ENCODE results near the gene CFAP251.
"Not testable (repeated sequence)": the region's sequence is repeated elsewhere in the genome, so short reads cannot be mapped to it uniquely, and the experiment has no call there.

CFAP251 gene

DNA sequence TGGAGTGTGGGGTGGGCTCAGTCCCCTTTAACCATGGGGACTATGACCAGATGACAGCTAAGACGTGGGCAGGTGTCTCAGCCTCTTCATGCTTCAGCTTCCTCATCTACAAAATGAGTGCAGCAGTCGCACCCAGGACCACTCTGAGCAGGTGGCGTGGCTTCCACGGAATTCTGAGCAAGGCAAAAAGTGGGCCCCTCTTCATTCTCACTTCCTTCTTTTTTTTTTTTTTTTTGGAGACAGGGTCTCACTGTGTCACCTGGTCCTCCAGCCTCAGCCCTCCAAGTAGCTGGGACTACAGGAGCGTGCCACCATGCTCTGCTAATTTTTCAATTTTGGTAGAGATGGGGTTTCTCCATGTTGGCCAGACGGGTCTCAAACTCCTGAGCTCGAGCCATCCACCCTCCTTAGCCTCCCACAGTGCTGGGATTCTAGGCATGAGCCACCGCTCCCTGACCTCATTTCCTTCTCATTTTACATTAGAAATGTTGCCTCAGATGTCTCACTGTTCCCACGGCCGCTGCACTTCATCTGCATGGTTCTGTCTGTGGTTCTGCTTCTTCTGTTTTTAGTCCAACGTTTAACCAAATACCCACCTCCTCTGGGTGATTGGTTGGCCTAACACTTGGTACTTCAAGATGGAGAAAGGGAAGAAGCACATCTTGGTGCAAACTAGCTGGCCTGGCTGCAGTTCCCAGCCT is 61.9 kb downstream of the CFAP251 start:
- no peak for DNase-seq (ENCODE audit: low spot score)

DNA sequence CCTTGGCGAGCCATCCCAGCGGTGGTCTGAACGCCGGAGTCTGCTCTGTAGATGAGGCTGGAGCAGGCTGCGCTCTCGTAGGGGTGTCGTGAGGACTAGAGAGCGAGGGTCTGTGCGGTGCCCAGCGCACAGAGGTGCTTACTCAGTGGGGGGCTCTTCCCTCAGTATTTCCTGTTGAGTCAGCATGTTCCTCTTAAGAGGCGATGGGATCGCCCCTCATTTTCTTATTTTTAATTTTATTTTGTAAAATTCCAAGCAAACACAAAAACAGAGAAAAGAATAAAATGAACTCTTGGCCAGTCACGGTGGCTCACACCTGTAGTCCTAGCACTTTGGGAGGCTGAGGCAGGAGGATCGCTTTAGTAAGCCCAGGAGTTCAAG is 62.5 kb downstream of the CFAP251 start:
- DNase-seq (ENCODE audit: low spot score): no peak

GRCh38 chr12:121981456-121981855 is 63.1 kb downstream of the CFAP251 start:
- DNase-seq (ENCODE audit: low spot score): no peak

DNA sequence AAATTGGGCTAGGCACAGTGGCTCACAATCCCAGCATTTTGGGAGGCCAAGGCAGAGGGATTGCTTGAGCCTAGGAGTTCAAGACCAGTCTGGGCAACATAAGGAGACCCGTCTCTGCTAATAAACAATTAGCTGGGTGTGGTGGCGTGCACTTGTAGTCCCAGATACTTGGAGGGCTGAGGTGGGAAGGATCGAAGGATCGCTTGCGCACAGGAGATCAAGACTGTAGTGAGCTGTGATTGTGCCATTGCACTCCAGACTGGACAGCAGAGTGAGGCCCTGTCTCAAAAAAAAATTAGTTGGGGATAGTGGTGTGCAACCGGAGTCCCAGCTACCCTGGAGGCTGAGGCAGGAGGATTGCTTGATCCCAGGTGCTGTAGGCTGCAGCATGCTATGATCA is 64.6 kb downstream of the CFAP251 start:
- no peak for DNase-seq (ENCODE audit: low spot score)

DNA sequence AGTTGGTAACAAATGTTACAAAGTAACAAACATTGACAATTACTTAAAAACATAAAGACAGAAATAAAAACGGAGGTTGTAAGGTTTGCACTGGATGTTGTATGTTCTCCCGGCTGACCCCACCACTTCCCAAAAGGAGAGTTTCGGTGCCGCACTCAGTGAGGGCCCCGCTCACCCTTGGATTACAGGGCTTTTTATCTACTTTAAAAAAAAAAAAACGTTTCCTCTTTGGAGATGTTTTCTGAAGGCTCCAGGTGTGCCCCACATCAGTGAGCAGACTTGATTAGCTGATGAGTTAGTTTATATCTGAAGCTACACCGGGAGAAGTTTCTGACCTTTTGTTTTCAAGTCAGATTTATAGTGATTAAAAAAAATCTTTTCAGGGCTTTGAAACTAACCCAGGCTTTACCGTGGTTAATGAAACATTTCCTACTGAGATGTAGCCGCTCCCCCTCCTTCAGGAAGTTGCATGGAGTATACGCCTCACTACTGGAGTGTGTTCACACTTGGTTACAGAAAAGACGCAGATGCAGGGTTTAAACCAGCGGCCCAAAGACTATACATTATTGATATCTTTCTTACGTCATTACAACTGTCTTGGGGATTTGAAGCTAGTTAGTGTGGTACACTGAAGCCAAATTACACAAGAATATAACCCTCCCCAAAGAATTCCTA is 65.3 kb downstream of the CFAP251 start:
- DNase-seq (ENCODE audit: low spot score): no peak

DNA sequence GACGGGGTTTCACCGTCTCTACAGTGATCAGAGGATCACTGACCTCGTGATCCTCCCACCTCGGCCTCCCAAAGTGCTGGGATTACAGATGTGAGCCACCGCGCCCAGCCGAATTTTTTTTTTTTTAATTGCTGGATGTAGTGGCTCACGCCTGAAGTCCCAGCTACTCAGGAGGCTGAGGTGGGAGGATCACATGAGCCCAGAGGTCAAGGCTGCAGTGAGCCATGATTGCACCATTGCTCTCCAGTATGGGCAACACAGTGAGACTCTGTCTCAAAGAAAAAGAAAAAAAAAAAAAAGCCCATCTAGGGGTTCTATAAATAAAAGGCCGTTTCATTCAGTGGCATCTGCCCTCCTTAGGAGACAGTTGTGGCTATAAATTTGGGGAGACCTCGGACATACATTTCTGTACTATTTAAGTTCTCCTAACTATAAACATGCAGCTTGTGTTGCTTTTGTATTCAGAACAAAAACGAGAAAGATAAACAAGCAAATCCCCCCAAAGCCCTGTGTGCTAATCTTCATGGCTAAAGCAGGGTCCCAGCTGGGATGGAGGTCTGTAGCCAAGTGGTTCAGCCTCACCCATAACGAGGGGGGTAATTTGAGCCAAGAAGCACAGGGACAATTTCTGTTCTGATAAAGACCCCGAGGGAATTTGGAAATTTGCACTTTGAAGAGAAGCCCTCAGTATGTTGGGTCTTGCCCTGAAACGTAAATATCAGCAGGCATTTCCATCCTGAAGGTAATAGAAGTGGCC is 68.3 kb downstream of the CFAP251 start:
- no peak for DNase-seq (ENCODE audit: low spot score)

GRCh38 chr12:121988519-121988918 is 70.1 kb downstream of the CFAP251 start:
- DNase-seq (ENCODE audit: low spot score): not testable (repeated sequence)

- DNase-seq (ENCODE audit: low spot score): no peak
Observed at GRCh38 chr12:121989276-121990113, 71.1 kb downstream of the CFAP251 start.

GRCh38 chr12:121990114-121990647 is 71.8 kb downstream of the CFAP251 start:
- DNase-seq (ENCODE audit: low spot score): no peak

GRCh38 chr12:121990692-121991603 is 72.6 kb downstream of the CFAP251 start:
- no peak for DNase-seq (ENCODE audit: low spot score)

GRCh38 chr12:121992059-121992879 is 73.9 kb downstream of the CFAP251 start:
- peak; percentile 62 for DNase-seq (ENCODE audit: low spot score)

DNA sequence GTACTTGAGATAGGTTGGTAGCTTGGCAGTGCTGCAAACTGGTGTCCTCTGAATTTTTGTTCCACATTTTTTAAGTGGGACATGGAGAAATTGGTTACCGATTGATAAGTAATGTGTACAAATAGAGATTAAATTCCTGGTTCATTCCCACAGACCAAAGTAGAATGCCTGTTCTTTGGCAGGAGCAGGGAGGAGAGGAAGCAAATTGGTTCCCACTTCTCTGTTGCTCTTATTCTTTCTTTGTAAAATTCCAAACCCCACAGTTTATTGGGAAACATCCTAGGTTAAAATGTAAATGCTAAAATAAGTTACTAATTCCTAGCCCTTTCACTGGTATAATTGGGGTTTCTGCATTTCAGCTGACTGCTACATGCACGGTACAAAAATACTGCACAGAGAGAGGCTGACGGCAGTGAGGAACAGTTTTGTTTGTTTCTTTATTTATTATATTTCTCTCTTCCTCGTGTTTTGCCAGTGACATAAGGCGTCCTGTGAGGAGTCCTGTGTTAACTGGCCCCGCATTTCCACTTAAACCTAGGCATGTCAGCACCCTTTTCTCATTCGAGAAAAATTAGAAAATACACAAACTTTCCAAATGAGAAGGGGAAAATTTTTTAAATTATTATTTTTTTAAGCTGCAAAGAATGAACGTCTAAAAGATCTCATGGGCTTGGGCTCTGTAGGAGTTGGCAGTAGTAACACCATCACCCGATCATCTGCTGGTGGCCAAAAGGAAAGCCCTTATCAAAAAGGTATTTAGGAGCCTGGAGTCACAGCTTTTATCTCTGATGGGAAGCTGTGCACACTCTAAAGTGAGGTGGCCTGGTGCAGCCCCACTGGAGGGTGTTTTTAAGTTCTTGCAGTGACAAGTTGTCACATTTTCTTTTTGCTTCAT is 77.9 kb downstream of the CFAP251 start:
- no peak for DNase-seq (ENCODE audit: low spot score)

DNA sequence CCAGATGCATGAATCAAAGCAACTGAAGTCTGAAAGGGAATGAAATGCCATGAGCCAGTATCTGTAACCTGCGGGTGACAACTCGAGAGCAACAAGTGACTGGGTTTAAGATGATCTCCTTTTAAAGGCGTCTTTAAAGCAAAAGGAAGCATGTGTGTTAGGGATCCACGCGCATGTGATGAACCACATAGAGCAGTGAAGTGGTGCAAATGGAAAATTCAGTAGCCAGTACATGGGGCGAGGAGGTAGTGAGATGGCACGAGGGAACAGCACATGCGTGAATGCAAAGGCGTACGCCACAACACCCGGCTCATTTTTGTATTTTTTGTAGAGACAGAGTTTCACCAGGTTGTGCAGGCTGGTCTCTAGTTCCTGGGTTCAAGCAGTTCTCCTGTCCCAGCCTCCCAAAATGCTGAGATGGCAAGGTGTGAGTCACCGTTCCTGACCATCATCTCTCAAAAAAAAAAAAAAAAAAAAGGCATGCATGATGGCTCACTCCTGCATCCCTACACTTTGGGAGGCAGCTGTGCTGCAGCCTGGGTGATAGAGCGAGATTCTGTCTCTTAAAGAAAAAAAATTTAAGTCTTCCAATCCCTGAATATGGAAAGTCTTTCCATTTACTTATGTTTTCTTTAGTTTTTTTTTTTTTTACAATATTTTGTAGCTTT is 78.7 kb downstream of the CFAP251 start:
- DNase-seq (ENCODE audit: low spot score): no peak

- DNase-seq (ENCODE audit: low spot score): no peak
Observed at GRCh38 chr12:122001466-122002209, 83.2 kb downstream of the CFAP251 start.

DNA sequence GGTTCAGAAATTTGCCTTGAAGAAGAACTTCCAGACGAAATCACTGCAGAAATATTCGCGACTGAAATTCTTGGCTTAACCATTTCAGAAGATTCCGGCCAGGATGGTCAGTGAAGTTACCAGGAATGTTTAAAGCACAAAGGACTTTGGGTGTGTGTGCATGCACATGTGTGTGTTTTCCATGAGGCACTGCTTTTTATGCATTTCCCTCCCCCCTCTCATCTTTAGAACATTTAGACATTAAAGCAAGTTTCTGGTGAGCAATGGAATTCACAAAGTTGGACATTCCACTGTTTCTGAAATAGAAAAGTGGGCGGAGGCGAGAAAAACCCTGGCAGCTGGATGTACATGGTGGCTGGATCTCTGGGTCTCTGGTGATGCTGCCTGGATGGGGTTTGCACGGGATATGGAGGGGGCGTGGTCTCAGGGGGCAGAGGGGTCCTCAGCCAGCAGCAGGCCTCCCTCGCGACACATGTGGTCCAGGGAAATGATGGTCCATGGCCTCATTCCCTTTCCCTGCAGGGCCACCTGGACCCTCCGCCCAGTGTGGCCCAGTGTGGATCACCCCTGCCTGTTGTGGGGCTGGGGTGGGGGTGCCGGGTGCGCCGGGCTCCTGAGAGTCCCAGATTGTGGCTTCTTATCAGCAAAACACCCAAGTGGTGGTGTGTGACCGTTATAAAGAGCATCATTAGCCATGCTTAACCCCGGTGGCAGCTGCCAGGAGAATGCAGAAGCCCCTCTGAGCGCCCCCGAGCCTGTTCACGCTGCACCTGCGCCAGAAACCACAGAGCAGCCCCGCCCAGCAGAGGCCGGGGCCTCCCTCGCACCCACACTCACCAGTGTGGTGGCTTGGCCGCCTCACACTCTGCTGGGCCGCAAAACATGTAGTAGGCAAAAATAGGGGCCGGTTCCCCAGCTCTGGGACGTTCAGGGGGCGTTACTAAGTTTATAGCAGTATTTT is 85.5 kb downstream of the CFAP251 start:
- DNase-seq (ENCODE audit: low spot score): no peak

DNA sequence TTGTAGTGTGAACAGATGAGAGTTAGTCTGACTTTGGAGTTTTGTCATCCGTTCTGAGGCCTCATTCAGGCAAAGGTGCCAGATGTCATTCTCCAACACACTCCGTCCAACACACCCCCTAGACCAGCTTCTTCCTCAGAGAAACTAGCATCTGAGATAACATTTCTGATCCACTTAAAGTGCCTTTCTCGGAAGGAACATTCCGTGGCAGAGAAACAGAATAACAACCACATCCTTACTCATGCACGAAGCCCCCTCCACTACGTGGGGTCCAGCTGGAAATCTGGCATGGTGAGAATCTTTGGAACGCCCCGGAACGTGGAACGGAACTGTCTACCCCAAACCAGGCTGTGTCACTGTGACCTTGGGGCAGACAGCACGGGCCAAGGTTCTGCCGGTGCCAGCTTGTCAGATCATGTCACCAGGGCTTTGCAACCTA is 86.3 kb downstream of the CFAP251 start:
- no peak for DNase-seq (ENCODE audit: low spot score)
